ENCODE results near the gene PLTP.

DNA sequence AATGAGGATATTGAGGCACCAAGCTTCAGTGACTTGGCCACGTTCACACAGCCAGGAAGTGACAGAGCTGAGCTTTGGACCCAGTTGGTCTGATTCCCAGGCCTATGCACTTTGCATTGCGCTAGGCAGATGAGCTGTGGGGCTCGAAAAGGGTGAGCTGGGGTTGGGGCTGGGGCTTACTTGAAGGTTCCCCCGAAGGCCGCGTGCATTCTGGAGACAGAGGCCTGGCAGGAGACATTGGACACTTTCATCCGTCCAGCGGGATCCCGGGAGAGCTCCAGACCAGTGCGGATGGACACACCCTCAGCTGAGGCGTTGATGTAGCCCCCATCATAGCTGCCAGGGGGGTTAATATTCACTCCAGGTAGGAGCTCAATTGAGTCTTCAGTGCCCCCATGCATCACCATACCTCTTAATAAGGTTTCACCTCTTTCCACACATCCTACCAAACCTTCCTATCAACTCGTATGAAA, 2.6 kb downstream of the PLTP start:
- TF ChIP-seq, protein P1, sequence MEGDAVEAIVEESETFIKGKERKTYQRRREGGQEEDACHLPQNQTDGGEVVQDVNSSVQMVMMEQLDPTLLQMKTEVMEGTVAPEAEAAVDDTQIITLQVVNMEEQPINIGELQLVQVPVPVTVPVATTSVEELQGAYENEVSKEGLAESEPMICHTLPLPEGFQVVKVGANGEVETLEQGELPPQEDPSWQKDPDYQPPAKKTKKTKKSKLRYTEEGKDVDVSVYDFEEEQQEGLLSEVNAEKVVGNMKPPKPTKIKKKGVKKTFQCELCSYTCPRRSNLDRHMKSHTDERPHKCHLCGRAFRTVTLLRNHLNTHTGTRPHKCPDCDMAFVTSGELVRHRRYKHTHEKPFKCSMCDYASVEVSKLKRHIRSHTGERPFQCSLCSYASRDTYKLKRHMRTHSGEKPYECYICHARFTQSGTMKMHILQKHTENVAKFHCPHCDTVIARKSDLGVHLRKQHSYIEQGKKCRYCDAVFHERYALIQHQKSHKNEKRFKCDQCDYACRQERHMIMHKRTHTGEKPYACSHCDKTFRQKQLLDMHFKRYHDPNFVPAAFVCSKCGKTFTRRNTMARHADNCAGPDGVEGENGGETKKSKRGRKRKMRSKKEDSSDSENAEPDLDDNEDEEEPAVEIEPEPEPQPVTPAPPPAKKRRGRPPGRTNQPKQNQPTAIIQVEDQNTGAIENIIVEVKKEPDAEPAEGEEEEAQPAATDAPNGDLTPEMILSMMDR (IDR thresholded peaks at IDR 0.05 in 4 of 5, conservative IDR thresholded peaks at IDR 0.05 in 1 of 5) = no peak
- no peak for TF ChIP-seq POLR2A (IDR thresholded peaks at IDR 0.05)

Data from gastrocnemius medialis (tissue), 4 donors.